KG1 (cell line): ENCODE data around the gene CSF1.

ENCODE experiments used
- DNase-seq: peaks from one replicate; lab custom pipeline; 2025; lab: John Stamatoyannopoulos, UW

CSF1 gene

GRCh38 chr1:109978761-109979488, 68.3 kb downstream of the CSF1 start:
- DNase-seq, result no peak

- DNase-seq, result no peak
These were observed 68.9 kb downstream of the CSF1 start for GRCh38 chr1:109979489-109980091.
